ENCODE results near the gene HYAL3.

- TF ChIP-seq POLR2AphosphoS5 (IDR thresholded peaks at IDR 0.05) (no peak), MXI1 (conservative IDR thresholded peaks at IDR 0.05; ENCODE audit: poor library complexity, severe bottlenecking) (no peak), CTCF (IDR thresholded peaks at IDR 0.05; ENCODE audit: poor library complexity, severe bottlenecking) (no peak), REST (IDR thresholded peaks at IDR 0.05; ENCODE audit: borderline replicate concordance) (no peak)
These were observed 5.1 kb downstream of the HYAL3 start for GRCh38 chr3:50294089-50294488.
